Measurements from ENCODE around the gene ENDOD1. TPM values are rescaled to one million over a fixed set of nuclear protein-coding genes. Genes with fewer than 3 reads are reported as not detected.

Gene ENDOD1
- total RNA-seq, 1 experiment from 2014 or later = 0.83 TPM

- DNase-seq (ENCODE audit: low spot score) = no peak
Measured at GRCh38 chr11:95143106-95143681, 53.5 kb downstream of the ENDOD1 start.

- DNase-seq (ENCODE audit: low spot score) = no peak
Measured at GRCh38 chr11:95144313-95145235, 54.9 kb downstream of the ENDOD1 start.

- no peak for DNase-seq (ENCODE audit: low spot score)
Measured at GRCh38 chr11:95145430-95146060, 55.9 kb downstream of the ENDOD1 start.

GRCh38 chr11:95147364-95147905, 57.8 kb downstream of the ENDOD1 start:
- DNase-seq (ENCODE audit: low spot score) = peak; percentile 82

- DNase-seq (ENCODE audit: low spot score) = no peak
Measured at GRCh38 chr11:95148406-95148805, 58.8 kb downstream of the ENDOD1 start.

- no peak for DNase-seq (ENCODE audit: low spot score)
Measured at GRCh38 chr11:95148938-95149337, 59.3 kb downstream of the ENDOD1 start.

- peak; percentile 39 for DNase-seq (ENCODE audit: low spot score)
Measured at GRCh38 chr11:95149651-95150364, 60.2 kb downstream of the ENDOD1 start.

- peak; percentile 54 for DNase-seq (ENCODE audit: low spot score)
Measured at GRCh38 chr11:95150956-95151684, 61.5 kb downstream of the ENDOD1 start.

GRCh38 chr11:95152876-95153856, 63.5 kb downstream of the ENDOD1 start:
- DNase-seq (ENCODE audit: low spot score) = no peak

- DNase-seq (ENCODE audit: low spot score) = no peak
Measured at GRCh38 chr11:95153857-95154246, 64.2 kb downstream of the ENDOD1 start.

GRCh38 chr11:95154514-95154913, 64.9 kb downstream of the ENDOD1 start:
- DNase-seq (ENCODE audit: low spot score) = no peak

GRCh38 chr11:95155385-95155784, 65.7 kb downstream of the ENDOD1 start:
- no peak for DNase-seq (ENCODE audit: low spot score)

GRCh38 chr11:95156133-95156721, 66.6 kb downstream of the ENDOD1 start:
- no peak for DNase-seq (ENCODE audit: low spot score)

GRCh38 chr11:95156916-95157541, 67.4 kb downstream of the ENDOD1 start:
- DNase-seq (ENCODE audit: low spot score) = no peak

- no peak for DNase-seq (ENCODE audit: low spot score)
Measured at GRCh38 chr11:95157824-95158223, 68.2 kb downstream of the ENDOD1 start.

GRCh38 chr11:95161248-95161647, 71.6 kb downstream of the ENDOD1 start:
- DNase-seq (ENCODE audit: low spot score) = no peak

- no peak for DNase-seq (ENCODE audit: low spot score)
Measured at GRCh38 chr11:95163106-95163505, 73.5 kb downstream of the ENDOD1 start.

- DNase-seq (ENCODE audit: low spot score) = no peak
Measured at GRCh38 chr11:95165638-95166037, 76.0 kb downstream of the ENDOD1 start.

- DNase-seq (ENCODE audit: low spot score) = no peak
Measured at GRCh38 chr11:95166781-95167180, 77.1 kb downstream of the ENDOD1 start.

Data from A172 (cell line).